ENCODE measurements around the gene ALG2.

ALG2 gene

GRCh38 chr9:99169982-99170761 lies 51.6 kb downstream of the ALG2 start:
- DNase-seq = no peak

- DNase-seq = no peak
Measured at GRCh38 chr9:99169086-99169485, 52.7 kb downstream of the ALG2 start.

GRCh38 chr9:99167694-99168093 lies 54.0 kb downstream of the ALG2 start:
- no peak for DNase-seq

- no peak for DNase-seq
Measured at GRCh38 chr9:99167119-99167518, 54.6 kb downstream of the ALG2 start.

Measured in activated effector memory CD4-positive, alpha-beta T cell treated with Interleukin-2 at 50 U/mL for 16 hours (primary cell).